ENCODE measurements around the gene RNF141. TPM values are rescaled to one million over a fixed set of nuclear protein-coding genes. Genes with fewer than 3 reads are reported as not detected.
A peak's percentile ranks its signal among the peaks of the same experiment; 100 is the strongest.

Gene RNF141
- total and polyA plus RNA-seq, 2 of the 13 experiments (the other 11 are each of a cell fraction or from before 2014, with no cell fraction given) = 9.3 to 22.4 TPM

- intact Hi-C loops (cut with micrococcal nuclease; ENCODE audit: unreplicated experiment) = no loop called here
- ChIA-PET CTCF (ENCODE audit: low intra/inter-chr PET ratio, low total read pairs) (no interaction called here), POLR2A (no interaction called here)
- H3K9ac ChIP-seq (ENCODE audit: insufficient read depth, low read depth, low read length) = no peak overlapping the region
- peaks cover 8% of the 10 kb centered on the region; the same call in 1 of the 2 replicates for H3K9me3 ChIP-seq (ENCODE audit: low read length)
- H4K20me1 ChIP-seq (ENCODE audit: insufficient read depth, low read length) = no peaks in the 10 kb centered on the region
- WGBS (ENCODE audit: low lambda C conversion rate) = 14% methylated on average over 4 of the region's 4 CpGs
- TF ChIP-seq ZNF441 (CRISPR knock-in tag; IDR thresholded peaks at IDR 0.05; ENCODE audit: borderline replicate concordance) = peak; percentile 89
- TF ChIP-seq SETDB1 (CRISPR knock-in tag; IDR thresholded peaks at IDR 0.05; ENCODE audit: borderline replicate concordance) = no peak
- H3K27me3 ChIP-seq (ENCODE audit: control insufficient read depth in 1 of 2, insufficient read depth in 2 of 2, low read length in 2 of 2) = no peaks in the 10 kb centered on the region
- in situ Hi-C loops (cut with HindIII; ENCODE audit: extremely low pct_ligation_motif_present, low pct_unique_long_range_greater_than_20kb) = no loop called here
- H2AFZ ChIP-seq (ENCODE audit: low read length) = no peak overlapping the region
- ATAC-seq (no peak), FAIRE-seq (no peak), DNase-seq (ENCODE audit: low spot score) (peak; percentile 10)
- H3K79me2 ChIP-seq (ENCODE audit: insufficient read depth, low read length) = no peaks in the 10 kb centered on the region
- no peak overlapping the region for H3K4me2 ChIP-seq (ENCODE audit: low read depth, low read length)
- no peak overlapping the region for H3K27ac ChIP-seq (ENCODE audit: extremely low read length, insufficient read depth, low read length)
- no TSS peak for BruUV-seq (replicated peaks)
- H3K4me1 ChIP-seq (ENCODE audit: insufficient read depth, low read length) = peaks cover 17% of the 10 kb centered on the region
- no peaks in the 10 kb centered on the region for H3K36me3 ChIP-seq (replicated peaks in 1 of 2; ENCODE audit: control insufficient read depth in 1 of 2, insufficient read depth in 2 of 2, low read length in 2 of 2)
- no peak overlapping the region for H3K4me3 ChIP-seq (replicated peaks in 1 of 3; ENCODE audit: insufficient read depth in 1 of 3, low read depth in 2 of 3, low read length in 3 of 3)
Observed at GRCh38 chr11:10551290-10551592, 10.3 kb upstream of the RNF141 start.

- in situ Hi-C loops (cut with HindIII; ENCODE audit: extremely low pct_ligation_motif_present, low pct_unique_long_range_greater_than_20kb) = no loop called here
- Histone ChIP-seq H3K9ac (ENCODE audit: insufficient read depth, low read depth, low read length) (no peak overlapping the region), H3K36me3 (replicated peaks in 1 of 2; ENCODE audit: control insufficient read depth in 1 of 2, insufficient read depth in 2 of 2, low read length in 2 of 2) (no peaks in the 10 kb centered on the region), H3K27ac (ENCODE audit: extremely low read length, insufficient read depth, low read length) (no peak overlapping the region), H3K4me1 (ENCODE audit: insufficient read depth, low read length) (peaks cover 17% of the 10 kb centered on the region), H3K79me2 (ENCODE audit: insufficient read depth, low read length) (no peaks in the 10 kb centered on the region), H2AFZ (ENCODE audit: low read length) (no peak overlapping the region), H3K4me2 (ENCODE audit: low read depth, low read length) (no peak overlapping the region), H3K9me3 (ENCODE audit: low read length) (peaks cover 8% of the 10 kb centered on the region; the same call in 1 of the 2 replicates), H3K27me3 (ENCODE audit: control insufficient read depth in 1 of 2, insufficient read depth in 2 of 2, low read length in 2 of 2) (no peaks in the 10 kb centered on the region), H3K4me3 (replicated peaks in 1 of 3; ENCODE audit: insufficient read depth in 1 of 3, low read depth in 2 of 3, low read length in 3 of 3) (no peak overlapping the region), H4K20me1 (ENCODE audit: insufficient read depth, low read length) (no peaks in the 10 kb centered on the region)
- ChIA-PET POLR2A (interaction anchor here (0.9 to 1.2 kb wide), 2 partner anchors 10 to 17 kb away, joined by 3 to 4 read pairs; partner anchors contain the start of genes LYVE1 and RNF141), CTCF (ENCODE audit: low intra/inter-chr PET ratio, low total read pairs) (no interaction called here)
- WGBS (ENCODE audit: low lambda C conversion rate) = 38% methylated on average over 3 of the region's 3 CpGs
- FAIRE-seq (no peak), ATAC-seq (peak; percentile 48; the same call in 1 of the 3 replicates), DNase-seq (ENCODE audit: low spot score) (peak; percentile 34)
- BruUV-seq (replicated peaks) = no TSS peak
- intact Hi-C loops (cut with micrococcal nuclease; ENCODE audit: unreplicated experiment) = no loop called here
- TF ChIP-seq ZFP1 (CRISPR knock-in tag; IDR thresholded peaks at IDR 0.05) (no peak), THYN1 (CRISPR knock-in tag; IDR thresholded peaks at IDR 0.05; ENCODE audit: borderline replicate concordance, low read depth) (no peak), GFI1 (CRISPR knock-in tag; IDR thresholded peaks at IDR 0.05; ENCODE audit: borderline replicate concordance) (no peak), HIVEP1 (CRISPR knock-in tag; IDR thresholded peaks at IDR 0.05) (no peak), ZNF546 (CRISPR knock-in tag; conservative IDR thresholded peaks at IDR 0.05) (no peak), ARID3A (IDR thresholded peaks at IDR 0.05; ENCODE audit: low read depth, low read length) (peak; percentile 31; the same call in 1 of the 2 replicates), BRF2 (CRISPR knock-in tag; IDR thresholded peaks at IDR 0.05) (no peak), YY1 (IDR thresholded peaks at IDR 0.05; ENCODE audit: insufficient read depth, insufficient replicate concordance, low read depth, low read length) (no peak), ZNF367 (CRISPR knock-in tag; IDR thresholded peaks at IDR 0.05; ENCODE audit: borderline replicate concordance) (no peak)
Observed at GRCh38 chr11:10550503-10551289, 9.7 kb upstream of the RNF141 start.
